Cardiac fibroblast (primary cell): Measurements from ENCODE around the gene RNASE8.
A peak's percentile ranks its signal among the peaks of the same experiment; 100 is the strongest.
"Not testable (repeated sequence)": the region's sequence is repeated elsewhere in the genome, so short reads cannot be mapped to it uniquely, and the experiment has no call there.

Source experiments
- DNase-seq, 2 donors: peaks; one replicate each; pipeline versions ENCODE4 v3.0.0 to v3.0.0-alpha.2; 2010; ENCODE audit warnings: low read depth in 2 of 2
- H3K4me3 ChIP-seq, 2 donors: replicated peaks in 1 of 2; 1 replicate in 1 of 2; 2 replicates in 1 of 2; pipeline ENCODE4 v1.5.1; 2011; ENCODE audit warnings: low read depth in 2 of 2, low read length in 2 of 2, mild to moderate bottlenecking in 2 of 2, moderate library complexity in 1 of 2
- TF ChIP-seq, protein P1 (sequence below): IDR thresholded peaks from one replicate; pipeline ENCODE4 v1.5.1; 2011; ENCODE audit warnings: low read depth, mild to moderate bottlenecking, low read length, inconsistent platforms

The RNASE8 gene, protein sequence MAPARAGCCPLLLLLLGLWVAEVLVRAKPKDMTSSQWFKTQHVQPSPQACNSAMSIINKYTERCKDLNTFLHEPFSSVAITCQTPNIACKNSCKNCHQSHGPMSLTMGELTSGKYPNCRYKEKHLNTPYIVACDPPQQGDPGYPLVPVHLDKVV

DNA sequence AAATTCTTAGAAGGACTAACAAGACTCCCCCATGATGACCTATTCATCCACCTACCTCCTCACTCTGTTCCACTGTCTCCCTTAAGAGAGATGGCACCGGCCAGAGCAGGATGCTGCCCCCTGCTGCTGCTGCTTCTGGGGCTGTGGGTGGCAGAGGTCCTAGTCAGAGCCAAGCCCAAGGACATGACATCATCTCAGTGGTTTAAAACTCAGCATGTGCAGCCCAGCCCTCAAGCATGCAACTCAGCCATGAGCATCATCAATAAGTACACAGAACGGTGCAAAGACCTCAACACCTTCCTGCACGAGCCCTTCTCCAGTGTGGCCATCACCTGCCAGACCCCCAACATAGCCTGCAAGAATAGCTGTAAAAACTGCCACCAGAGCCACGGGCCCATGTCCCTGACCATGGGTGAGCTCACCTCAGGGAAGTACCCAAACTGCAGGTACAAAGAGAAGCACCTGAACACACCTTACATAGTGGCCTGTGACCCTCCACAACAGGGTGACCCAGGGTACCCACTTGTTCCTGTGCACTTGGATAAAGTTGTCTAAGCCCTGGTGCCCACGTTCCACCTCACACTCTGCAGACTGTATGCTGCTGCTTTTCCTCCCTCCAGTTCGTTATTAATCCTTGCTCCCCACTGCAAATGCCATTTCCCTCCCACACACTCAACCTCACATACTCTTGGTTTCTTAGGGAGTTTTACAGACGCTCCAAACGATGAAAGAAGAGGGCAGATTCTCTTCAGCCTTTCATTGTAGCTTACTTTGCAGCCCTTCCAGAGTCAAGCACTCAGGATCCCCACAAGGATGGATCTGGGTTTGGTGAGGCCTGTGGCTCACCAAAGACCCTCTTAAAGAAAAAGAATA is at the start of gene RNASE8:
RNASE8 (plus strand) TSS at position 20 of the 873 bp plus-strand sequence; CDS start at position 91, 71 bp downstream.
- DNase-seq = no peak
- TF ChIP-seq, protein P1, sequence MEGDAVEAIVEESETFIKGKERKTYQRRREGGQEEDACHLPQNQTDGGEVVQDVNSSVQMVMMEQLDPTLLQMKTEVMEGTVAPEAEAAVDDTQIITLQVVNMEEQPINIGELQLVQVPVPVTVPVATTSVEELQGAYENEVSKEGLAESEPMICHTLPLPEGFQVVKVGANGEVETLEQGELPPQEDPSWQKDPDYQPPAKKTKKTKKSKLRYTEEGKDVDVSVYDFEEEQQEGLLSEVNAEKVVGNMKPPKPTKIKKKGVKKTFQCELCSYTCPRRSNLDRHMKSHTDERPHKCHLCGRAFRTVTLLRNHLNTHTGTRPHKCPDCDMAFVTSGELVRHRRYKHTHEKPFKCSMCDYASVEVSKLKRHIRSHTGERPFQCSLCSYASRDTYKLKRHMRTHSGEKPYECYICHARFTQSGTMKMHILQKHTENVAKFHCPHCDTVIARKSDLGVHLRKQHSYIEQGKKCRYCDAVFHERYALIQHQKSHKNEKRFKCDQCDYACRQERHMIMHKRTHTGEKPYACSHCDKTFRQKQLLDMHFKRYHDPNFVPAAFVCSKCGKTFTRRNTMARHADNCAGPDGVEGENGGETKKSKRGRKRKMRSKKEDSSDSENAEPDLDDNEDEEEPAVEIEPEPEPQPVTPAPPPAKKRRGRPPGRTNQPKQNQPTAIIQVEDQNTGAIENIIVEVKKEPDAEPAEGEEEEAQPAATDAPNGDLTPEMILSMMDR = no peak
- no peak within 1 kb of the TSS for H3K4me3 ChIP-seq

DNA sequence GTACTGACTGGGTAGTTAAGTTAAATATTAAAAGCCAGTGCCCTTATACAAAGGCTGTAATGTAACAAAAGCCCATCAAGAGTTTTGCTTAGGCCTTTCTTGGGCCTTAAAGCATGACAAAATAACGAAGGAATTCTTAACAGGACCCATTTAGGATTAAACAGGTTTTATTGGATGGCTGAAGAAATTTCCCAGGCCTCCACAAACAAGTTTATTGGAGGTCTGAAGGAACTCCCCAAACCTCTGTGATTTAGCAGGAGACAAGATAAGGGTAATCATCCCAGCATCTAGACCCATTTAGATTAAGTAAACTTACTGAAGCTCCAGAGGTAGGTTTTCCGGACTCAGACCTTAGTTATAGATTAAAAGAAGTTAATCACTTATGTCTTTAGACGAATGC is 47.9 kb upstream of the RNASE8 start:
- H3K4me3 ChIP-seq, DNase-seq: not testable (repeated sequence)

DNA sequence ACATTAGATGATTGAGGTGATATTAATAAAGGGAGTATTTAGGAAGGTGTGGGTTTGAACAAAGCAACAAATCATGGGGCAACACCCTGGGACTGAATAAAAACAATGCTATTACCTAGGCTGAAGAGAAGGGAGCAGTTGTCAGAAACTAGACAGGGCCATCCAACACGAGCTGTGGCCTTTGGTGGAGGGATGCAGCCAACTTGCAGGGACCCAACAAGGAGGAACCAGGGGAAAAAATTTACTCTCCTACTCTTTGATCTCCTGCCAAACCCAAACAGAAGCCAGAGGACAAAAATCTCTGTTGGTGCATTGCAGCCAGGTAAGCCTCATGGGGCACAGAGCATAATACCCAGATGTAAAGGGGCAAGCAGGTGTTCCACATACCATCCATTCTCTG is 46.5 kb upstream of the RNASE8 start:
- no peak overlapping the region for H3K4me3 ChIP-seq
- TF ChIP-seq, protein P1 = no peak
- no peak for DNase-seq

DNA sequence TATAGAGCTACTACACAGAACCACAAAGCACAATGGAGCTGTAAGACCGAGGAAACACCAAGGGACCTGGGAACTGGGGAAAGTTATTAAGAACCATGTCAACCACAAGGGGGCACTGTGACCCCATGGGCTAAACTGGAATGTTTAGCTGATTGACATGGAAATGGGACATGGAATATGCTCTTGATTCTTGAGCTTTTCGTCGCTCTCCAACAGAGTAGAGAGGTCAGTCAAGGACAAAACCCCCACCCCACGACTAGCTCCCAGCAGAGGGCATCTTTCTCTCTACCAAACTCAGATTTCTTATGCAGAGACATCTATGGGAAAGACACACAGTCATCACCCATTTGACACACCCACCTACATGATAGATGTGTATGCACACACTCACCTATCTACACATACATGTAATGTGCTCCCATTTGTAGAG is 42.8 kb upstream of the RNASE8 start:
- no peak overlapping the region for H3K4me3 ChIP-seq
- TF ChIP-seq, protein P1 = peak; percentile 91
- peak; percentile 90 to 91 for DNase-seq

DNA sequence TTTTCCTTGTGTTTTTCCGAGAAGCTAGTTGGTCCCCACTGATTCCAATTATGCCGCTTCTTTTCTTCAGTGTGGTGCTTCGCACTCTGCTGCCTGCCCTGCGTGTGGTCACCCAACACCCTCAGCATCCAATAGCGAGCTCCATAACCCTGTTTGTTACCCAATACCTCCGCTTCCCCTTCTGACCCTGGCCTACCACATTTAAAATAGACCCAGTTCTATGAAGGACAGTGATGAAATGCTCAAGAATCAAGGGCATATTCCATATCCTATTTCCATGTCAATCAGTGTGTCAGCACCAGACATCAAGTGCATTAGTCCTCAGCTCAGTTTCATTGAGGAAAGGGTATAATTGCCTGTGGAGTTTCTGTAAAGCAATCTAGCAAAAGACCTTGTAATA is 42.3 kb upstream of the RNASE8 start:
- DNase-seq = no peak
- TF ChIP-seq, protein P1 = no peak
- no peak overlapping the region for H3K4me3 ChIP-seq

DNA sequence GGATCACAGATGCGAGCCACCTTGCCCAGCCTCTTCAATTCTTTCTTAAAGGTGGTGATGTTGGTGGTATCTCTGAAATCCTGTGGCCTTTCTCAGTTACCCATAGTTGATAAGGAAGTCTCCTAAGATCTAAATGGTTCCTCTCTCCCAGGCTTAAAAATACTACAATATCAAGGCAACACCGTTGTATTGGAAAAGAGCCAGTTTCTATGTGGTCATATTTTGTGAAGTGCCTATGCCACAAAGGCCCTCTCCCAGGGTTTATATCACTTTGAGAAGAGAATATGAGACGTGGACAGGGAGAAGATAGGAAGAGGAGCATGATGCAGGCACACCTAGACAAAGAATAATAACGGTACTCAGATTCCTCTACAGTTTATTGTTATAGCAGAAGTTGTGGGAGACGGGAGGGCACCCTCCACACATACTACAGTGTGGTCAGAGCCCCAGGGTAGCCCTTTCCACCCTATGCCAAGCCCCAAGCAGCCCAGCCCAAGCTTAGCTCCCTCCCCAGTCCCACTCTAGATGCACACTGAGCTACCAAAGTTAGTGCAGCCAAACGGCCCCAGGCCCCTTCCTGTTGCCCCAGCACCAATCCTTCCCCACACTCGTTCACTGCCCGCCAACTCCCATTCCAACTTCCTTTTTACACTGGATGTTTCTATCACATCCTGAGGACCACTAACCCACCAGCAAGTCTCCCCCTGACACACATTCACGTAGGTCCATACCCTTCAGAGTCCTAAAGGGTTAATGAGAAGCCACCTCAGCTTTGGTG is 41.0 kb upstream of the RNASE8 start:
- H3K4me3 ChIP-seq = no peak overlapping the region
- TF ChIP-seq, protein P1 = no peak
- DNase-seq = no peak
